GM23338 (cell line): ENCODE results near the gene MED7. TPM values are rescaled to one million over a fixed set of nuclear protein-coding genes. Genes with fewer than 3 reads are reported as not detected.

Experiments
- ATAC-seq: fragments of 200-7000 bp; cut with Tn5 transposase; 3 replicates; pipeline ENCODE4 v1.9.1; 2020
- DNase-seq: peaks from one replicate; pipeline ENCODE4 v3.0.0-alpha.2; 2015; ENCODE audit warnings: low spot score
- H2AFZ ChIP-seq: fragments of 200-600 bp; sonication (generic); 2 replicates; pipeline ENCODE4 v1.8.0; 2016; ENCODE audit warnings: antibody characterized with exemption, mild to moderate bottlenecking, moderate library complexity
- H3F3A ChIP-seq: fragments of 200-600 bp; sonication (generic); replicated peaks from 2 replicates; pipeline ENCODE4 v1.8.0; 2017; ENCODE audit warnings: antibody characterized with exemption, mixed run types, low read depth
- H3K27ac ChIP-seq: fragments of 200-600 bp; sonication (generic); 2 replicates; pipeline ENCODE4 v1.6.1; 2016; ENCODE audit warnings: low read depth
- H3K27me3 ChIP-seq: fragments of 200-600 bp; sonication (generic); 2 replicates; pipeline ENCODE4 v1.8.0; 2016; ENCODE audit warnings: mild to moderate bottlenecking, mixed run types, moderate library complexity; ENCODE audit not compliant: insufficient read depth
- H3K36me3 ChIP-seq: fragments of 200-600 bp; sonication (generic); 2 replicates; pipeline ENCODE4 v1.8.0; 2016; ENCODE audit warnings: mild to moderate bottlenecking; ENCODE audit not compliant: insufficient read depth
- H3K4me1 ChIP-seq: fragments of 200-600 bp; sonication (generic); 2 replicates; pipeline ENCODE4 v1.8.0; 2016; ENCODE audit warnings: mild to moderate bottlenecking, moderate library complexity; ENCODE audit not compliant: insufficient read depth
- H3K4me2 ChIP-seq: fragments of 200-600 bp; sonication (generic); 2 replicates; pipeline ENCODE4 v1.7.1; 2017; ENCODE audit warnings: mixed run types
- H3K4me3 ChIP-seq: fragments of 200-600 bp; sonication (generic); 2 replicates; pipeline ENCODE4 v1.6.1; 2016; ENCODE audit warnings: mixed run types
- H3K79me2 ChIP-seq: fragments of 200-600 bp; sonication (generic); replicated peaks from 2 replicates; pipeline ENCODE4 v1.8.0; 2017; ENCODE audit warnings: mild to moderate bottlenecking; ENCODE audit not compliant: insufficient read depth
- H3K9me2 ChIP-seq: fragments of 200-600 bp; sonication (generic); 2 replicates; pipeline ENCODE4 v1.8.0; 2017; ENCODE audit not compliant: insufficient read depth
- H4K20me1 ChIP-seq: fragments of 200-600 bp; sonication (generic); replicated peaks from 2 replicates; pipeline ENCODE4 v1.8.0; 2017; ENCODE audit warnings: mild to moderate bottlenecking; ENCODE audit not compliant: insufficient read depth
- H3K27ac Mint-ChIP-seq: 2 replicates; pipeline ENCODE4 v1.8.0; 2020; ENCODE audit warnings: inconsistent platforms, mild to moderate bottlenecking, moderate library complexity, mixed read lengths
- H3K27me3 Mint-ChIP-seq: 3 replicates; pipeline ENCODE4 v1.8.0; 2022; ENCODE audit warnings: low read depth, mild to moderate bottlenecking, moderate library complexity, mixed read lengths, inconsistent platforms; ENCODE audit not compliant: insufficient read depth, poor library complexity
- H3K36me3 Mint-ChIP-seq: 3 replicates; pipeline ENCODE4 v1.8.0; 2021; ENCODE audit warnings: low read depth, mild to moderate bottlenecking, inconsistent platforms, moderate library complexity, mixed read lengths
- H3K4me1 Mint-ChIP-seq: 3 replicates; pipeline ENCODE4 v1.8.0; 2020; ENCODE audit warnings: mild to moderate bottlenecking, inconsistent platforms, mixed read lengths
- H3K4me3 Mint-ChIP-seq: 3 replicates; pipeline ENCODE4 v1.8.0; 2021; ENCODE audit warnings: moderate library complexity, mild to moderate bottlenecking, inconsistent platforms, mixed read lengths
- H3K9me3 Mint-ChIP-seq: 3 replicates; pipeline ENCODE4 v1.8.0; 2020; ENCODE audit warnings: moderate library complexity, mild to moderate bottlenecking, inconsistent platforms, mixed read lengths
- CREB1 ChIP-seq: fragments of 250-450 bp; sonication (Bioruptor Pico); IDR thresholded peaks from 2 replicates; pipeline ENCODE4 v1.5.0; 2020; ENCODE audit warnings: low read depth, mild to moderate bottlenecking, moderate library complexity
- ETS1 ChIP-seq: IDR thresholded peaks from 2 replicates; pipeline ENCODE4 v1.6.1; 2016; ENCODE audit warnings: antibody characterized with exemption
- EZH2 ChIP-seq: fragments of 200-600 bp; sonication (generic); IDR thresholded peaks from one replicate; pipeline ENCODE4 v1.8.0; 2017; ENCODE audit warnings: antibody characterized with exemption, mild to moderate bottlenecking, low read depth; ENCODE audit not compliant: unreplicated experiment
- EZH2phosphoT487 ChIP-seq: fragments of 200-600 bp; sonication (generic); IDR thresholded peaks from one replicate; pipeline ENCODE4 v1.8.1; 2018; ENCODE audit warnings: antibody characterized with exemption; ENCODE audit not compliant: unreplicated experiment
- JUNB ChIP-seq: IDR thresholded peaks from one replicate; pipeline ENCODE4 v1.6.1; 2016; ENCODE audit warnings: antibody characterized with exemption; ENCODE audit not compliant: unreplicated experiment
- NANOG ChIP-seq: IDR thresholded peaks from 2 replicates; pipeline ENCODE4 v1.6.1; 2016; ENCODE audit warnings: antibody characterized with exemption, borderline replicate concordance
- POLR2AphosphoS5 ChIP-seq: IDR thresholded peaks from 2 replicates; pipeline ENCODE4 v1.6.1; 2016; ENCODE audit warnings: antibody characterized with exemption, low read depth
- REST ChIP-seq: IDR thresholded peaks from one replicate; pipeline ENCODE4 v1.6.1; 2018; ENCODE audit warnings: antibody characterized with exemption; ENCODE audit not compliant: unreplicated experiment
- STAT1 ChIP-seq: IDR thresholded peaks from one replicate; pipeline ENCODE4 v1.6.1; 2016; ENCODE audit warnings: antibody characterized with exemption; ENCODE audit not compliant: unreplicated experiment
- ZNF114 ChIP-seq: fragments of 250-450 bp; sonication (Bioruptor Pico); IDR thresholded peaks from 2 replicates; pipeline ENCODE4 v1.5.0; 2020; ENCODE audit warnings: mild to moderate bottlenecking, moderate library complexity
- ZNF331 ChIP-seq: fragments of 250-450 bp; sonication (Bioruptor Pico); IDR thresholded peaks from 2 replicates; pipeline ENCODE4 v1.5.0; 2020; ENCODE audit warnings: low read depth, mild to moderate bottlenecking, moderate library complexity
- ZNF462 ChIP-seq: fragments of 250-450 bp; sonication (Bioruptor Pico); IDR thresholded peaks from 2 replicates; pipeline ENCODE4 v1.5.0; 2020; ENCODE audit warnings: mild to moderate bottlenecking, moderate library complexity
- polyA plus RNA-seq: library from polyadenylated mRNA; unstranded; fragments of >200 nt; fragmentation: Nextera tagmentation; extraction: Ambion mirVana; gene quantifications from 2 replicates; pipeline ENCODE4 v1.2.1, GENCODE V29; 2016
- total RNA-seq: library from RNA; depleted of rRNA; stranded (reverse); fragments of >200 nt; shearing (Covaris generic); gene quantifications from 2 replicates; pipeline ENCODE4 v1.2.3, GENCODE V29; 2014
- TF ChIP-seq, protein P1 (sequence below), 2 experiments: fragments of 200-600 bp in 1 of 2; sonication (generic) in 1 of 2; conservative IDR thresholded peaks; 2 replicates each; pipeline versions ENCODE4 v1.5.1 to v1.6.1; 2016 to 2017; ENCODE audit warnings: antibody characterized with exemption in 2 of 2, low read depth in 2 of 2, mild to moderate bottlenecking in 2 of 2, moderate library complexity in 1 of 2

Gene MED7
- total and polyA plus RNA-seq, 2 experiments from 2014 or later = 9.7 to 34.4 TPM

DNA sequence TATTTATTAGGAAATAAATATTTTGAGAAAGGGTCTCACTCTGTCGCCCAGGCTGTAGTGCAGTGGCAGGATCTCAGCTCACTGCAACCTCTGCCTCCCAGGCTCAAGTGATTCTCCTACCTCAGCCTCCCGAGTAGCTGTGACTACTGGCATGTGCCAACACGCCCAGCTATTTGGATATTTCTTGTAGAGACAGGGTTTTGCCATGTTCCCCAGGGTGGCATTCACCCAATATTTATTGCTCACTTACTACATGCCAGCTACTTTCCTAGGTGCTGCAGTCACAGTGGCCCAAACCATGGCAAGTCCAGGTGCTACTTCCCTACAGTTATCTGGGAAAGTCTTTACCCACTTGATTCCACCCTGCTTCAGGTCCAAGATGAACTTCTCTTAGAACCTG lies 8.3 kb upstream of the MED7 start:
- no peaks in the 10 kb centered on the region for H3K27me3 ChIP-seq
- H3K27ac ChIP-seq = no peak overlapping the region
- ATAC-seq (no peak), DNase-seq (no peak)
- Mint-ChIP-seq H3K9me3 (no peaks in the 10 kb centered on the region), H3K27ac (no peak overlapping the region), H3K4me1 (no peaks in the 10 kb centered on the region), H3K4me3 (no peak overlapping the region), H3K27me3 (no peaks in the 10 kb centered on the region), H3K36me3 (no peaks in the 10 kb centered on the region)
- H3K4me3 ChIP-seq = no peak overlapping the region
- H3K9me2 ChIP-seq = no peaks in the 10 kb centered on the region
- H2AFZ ChIP-seq = no peak overlapping the region
- H3K4me1 ChIP-seq = no peaks in the 10 kb centered on the region
- no peaks in the 10 kb centered on the region for H3K79me2 ChIP-seq
- H4K20me1 ChIP-seq = no peaks in the 10 kb centered on the region
- TF ChIP-seq ETS1 (no peak), REST (no peak), EZH2phosphoT487 (no peak), CREB1 (no peak), ZNF331 (CRISPR knock-in tag) (no peak), ZNF462 (no peak), STAT1 (no peak), JUNB (no peak), NANOG (no peak), EZH2 (no peak), POLR2AphosphoS5 (no peak), ZNF114 (CRISPR knock-in tag) (no peak)
- TF ChIP-seq, protein P1, sequence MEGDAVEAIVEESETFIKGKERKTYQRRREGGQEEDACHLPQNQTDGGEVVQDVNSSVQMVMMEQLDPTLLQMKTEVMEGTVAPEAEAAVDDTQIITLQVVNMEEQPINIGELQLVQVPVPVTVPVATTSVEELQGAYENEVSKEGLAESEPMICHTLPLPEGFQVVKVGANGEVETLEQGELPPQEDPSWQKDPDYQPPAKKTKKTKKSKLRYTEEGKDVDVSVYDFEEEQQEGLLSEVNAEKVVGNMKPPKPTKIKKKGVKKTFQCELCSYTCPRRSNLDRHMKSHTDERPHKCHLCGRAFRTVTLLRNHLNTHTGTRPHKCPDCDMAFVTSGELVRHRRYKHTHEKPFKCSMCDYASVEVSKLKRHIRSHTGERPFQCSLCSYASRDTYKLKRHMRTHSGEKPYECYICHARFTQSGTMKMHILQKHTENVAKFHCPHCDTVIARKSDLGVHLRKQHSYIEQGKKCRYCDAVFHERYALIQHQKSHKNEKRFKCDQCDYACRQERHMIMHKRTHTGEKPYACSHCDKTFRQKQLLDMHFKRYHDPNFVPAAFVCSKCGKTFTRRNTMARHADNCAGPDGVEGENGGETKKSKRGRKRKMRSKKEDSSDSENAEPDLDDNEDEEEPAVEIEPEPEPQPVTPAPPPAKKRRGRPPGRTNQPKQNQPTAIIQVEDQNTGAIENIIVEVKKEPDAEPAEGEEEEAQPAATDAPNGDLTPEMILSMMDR (conservative IDR thresholded peaks at IDR 0.05; ENCODE audit: low read depth in 2 of 2) = no peak
- no peak overlapping the region for H3K4me2 ChIP-seq
- H3K36me3 ChIP-seq = no peaks in the 10 kb centered on the region
- H3F3A ChIP-seq = no peaks in the 10 kb centered on the region
